Cerebellar cortex (tissue), 1 donor: Measurements from ENCODE around the gene PTPRN2.

Source experiments
- DNase-seq: peaks from one replicate; pipeline ENCODE4 v3.0.0-alpha.2; 2015; ENCODE audit warnings: low spot score

PTPRN2 gene

GRCh38 chr7:158010961-158011693 is 576.5 kb downstream of the PTPRN2 start:
- DNase-seq: no peak

- no peak for DNase-seq
These were observed 577.7 kb downstream of the PTPRN2 start for GRCh38 chr7:158009886-158010285.

GRCh38 chr7:158008267-158008666 is 579.4 kb downstream of the PTPRN2 start:
- no peak for DNase-seq

GRCh38 chr7:158007697-158008257 is 579.8 kb downstream of the PTPRN2 start:
- DNase-seq: no peak

- DNase-seq: no peak
These were observed 580.6 kb downstream of the PTPRN2 start for GRCh38 chr7:158006841-158007696.

GRCh38 chr7:158005531-158005930 is 582.1 kb downstream of the PTPRN2 start:
- DNase-seq: no peak

- DNase-seq: no peak
These were observed 583.5 kb downstream of the PTPRN2 start for GRCh38 chr7:158004123-158004490.

GRCh38 chr7:158003441-158004122 is 584.0 kb downstream of the PTPRN2 start:
- no peak for DNase-seq

- DNase-seq: no peak
These were observed 585.0 kb downstream of the PTPRN2 start for GRCh38 chr7:158002486-158003080.

GRCh38 chr7:158001621-158002320 is 585.9 kb downstream of the PTPRN2 start:
- DNase-seq: no peak

GRCh38 chr7:158001003-158001402 is 586.6 kb downstream of the PTPRN2 start:
- no peak for DNase-seq

GRCh38 chr7:158000160-158000559 is 587.5 kb downstream of the PTPRN2 start:
- DNase-seq: no peak

- no peak for DNase-seq
These were observed 588.6 kb downstream of the PTPRN2 start for GRCh38 chr7:157998884-157999552.

GRCh38 chr7:157997471-157997870 is 590.2 kb downstream of the PTPRN2 start:
- no peak for DNase-seq

GRCh38 chr7:157997080-157997440 is 590.6 kb downstream of the PTPRN2 start:
- no peak for DNase-seq

- DNase-seq: no peak
These were observed 591.1 kb downstream of the PTPRN2 start for GRCh38 chr7:157996359-157997079.

- DNase-seq: no peak
These were observed 591.8 kb downstream of the PTPRN2 start for GRCh38 chr7:157995815-157996214.

- DNase-seq: no peak
These were observed 593.3 kb downstream of the PTPRN2 start for GRCh38 chr7:157994319-157994718.

GRCh38 chr7:157993406-157994105 is 594.1 kb downstream of the PTPRN2 start:
- no peak for DNase-seq
